K562 (cell line): ENCODE data around the gene BSPRY. TPM values are rescaled to one million over a fixed set of nuclear protein-coding genes. Genes with fewer than 3 reads are reported as not detected.

Experiments
- ATAC-seq: fragments of 200-7000 bp; cut with Tn5 transposase; 3 replicates; pipeline ENCODE4 v1.9.1; 2020; ENCODE audit warnings: moderate library complexity
- BruUV-seq: library from RNA; stranded (reverse); fragments of 400-500 nt; replicated peaks from 2 replicates; lab custom pipeline; 2021; lab: Mats Ljungman, UMichigan
- CTCF ChIA-PET: fragments of 300-600 bp; formaldehyde crosslinking; extraction: SDS; loops from one replicate; lab custom pipeline; 2021; ENCODE audit warnings: low intra/inter-chr PET ratio; lab: Yijun Ruan, JAX
- POLR2A ChIA-PET: fragments of 300-600, 350-650 bp; sonication (Branson Sonifier 250); formaldehyde crosslinking; extraction: SDS; loops from one replicate; lab custom pipeline; 2021; ENCODE audit warnings: antibody characterized with exemption, inconsistent platforms; lab: Yijun Ruan, JAX
- DNase-seq, 4 experiments: peaks; one replicate each; pipeline versions ENCODE4 v3.0.0 to v3.0.0-alpha.2; 2011 to 2018; ENCODE audit warnings: low spot score in 3 of 4, mixed read lengths in 3 of 4; ENCODE audit errors: extremely low read depth in 1 of 4
- FAIRE-seq: peaks from 2 replicates; lab custom pipeline; 2011; peaks lifted over from hg19 to GRCh38; lab: Jason Lieb, UNC
- H2AFZ ChIP-seq: 2 replicates; pipeline ENCODE4 v1.6.0; 2011; ENCODE audit warnings: low read depth, low read length, control low read depth, inconsistent platforms
- H3K27ac ChIP-seq: fragments of 200-600 bp; 3 replicates; pipeline ENCODE4 v1.8.0; 2011; ENCODE audit warnings: low read depth, mild to moderate bottlenecking, control low read depth, inconsistent platforms, low read length, moderate library complexity, mixed read lengths; ENCODE audit errors: extremely low read depth
- H3K27me3 ChIP-seq, 2 experiments: fragments of 300-600 bp in 1 of 2; 2 replicates in 1 of 2; 3 replicates in 1 of 2; pipeline versions ENCODE4 v1.6.0 to v1.8.0; 2011; ENCODE audit warnings: inconsistent platforms in 2 of 2, low read length in 2 of 2, mild to moderate bottlenecking in 1 of 2, mixed read lengths in 1 of 2, moderate library complexity in 1 of 2; ENCODE audit not compliant: control insufficient read depth in 2 of 2, insufficient read depth in 2 of 2
- H3K36me3 ChIP-seq: fragments of 300-600 bp; 3 replicates; pipeline ENCODE4 v1.8.0; 2011; ENCODE audit warnings: mild to moderate bottlenecking, low read length, inconsistent platforms; ENCODE audit not compliant: control insufficient read depth, insufficient read depth
- H3K4me1 ChIP-seq, 2 experiments: fragments of 200-600 bp in 1 of 2; replicated peaks in 1 of 2; 2 replicates in 1 of 2; 3 replicates in 1 of 2; pipeline versions ENCODE4 v1.5.1 to v1.8.0; 2011; ENCODE audit warnings: inconsistent platforms in 2 of 2, low read length in 2 of 2, mild to moderate bottlenecking in 1 of 2, mixed read lengths in 1 of 2, moderate library complexity in 1 of 2; ENCODE audit not compliant: control insufficient read depth in 2 of 2, insufficient read depth in 2 of 2
- H3K4me2 ChIP-seq: 2 replicates; pipeline ENCODE4 v1.6.1; 2011; ENCODE audit warnings: low read length, control low read depth, inconsistent platforms, mixed read lengths; ENCODE audit not compliant: insufficient read depth
- H3K4me3 ChIP-seq: fragments of 200-600 bp; sonication (generic), shearing (Covaris generic); 2 replicates; pipeline ENCODE4 v1.5.1; 2016; ENCODE audit warnings: control low read depth, inconsistent platforms
- H3K79me2 ChIP-seq: fragments of 200-600 bp; 3 replicates; pipeline ENCODE4 v1.8.0; 2011; ENCODE audit warnings: low read length, inconsistent platforms; ENCODE audit not compliant: control insufficient read depth, insufficient read depth
- H3K9ac ChIP-seq, 2 experiments: 2 replicates each; pipeline versions ENCODE4 v1.6.0 to v1.6.1; 2011; ENCODE audit warnings: low read depth in 2 of 2, low read length in 2 of 2, control low read depth in 1 of 2, inconsistent platforms in 1 of 2, mild to moderate bottlenecking in 1 of 2, mixed read lengths in 1 of 2; ENCODE audit not compliant: insufficient read depth in 1 of 2
- H3K9me1 ChIP-seq: one replicate; pipeline ENCODE4 v1.6.0; 2011; ENCODE audit warnings: inconsistent platforms, mild to moderate bottlenecking, low read length, moderate library complexity; ENCODE audit not compliant: control insufficient read depth, insufficient read depth
- H3K9me3 ChIP-seq: replicated peaks from 2 replicates; pipeline ENCODE4 v1.5.1; 2011; ENCODE audit warnings: low read depth, low read length, inconsistent platforms; ENCODE audit not compliant: control insufficient read depth, insufficient read depth
- H4K20me1 ChIP-seq: replicated peaks from 2 replicates; pipeline ENCODE4 v1.6.1; 2011; ENCODE audit warnings: low read length, inconsistent platforms, mixed read lengths; ENCODE audit not compliant: control insufficient read depth, insufficient read depth
- DIDO1 ChIP-seq: fragments of 450-650 bp; IDR thresholded peaks from 2 replicates; pipeline ENCODE4 v1.6.1; 2016; ENCODE audit warnings: low read depth, missing biosample characterization, missing genetic modification characterization
- FOXM1 ChIP-seq, 2 experiments: fragments of 450-650 bp in 1 of 2; sonication (generic) in 1 of 2; formaldehyde crosslinking in 1 of 2; IDR thresholded peaks; 2 replicates each; pipeline versions ENCODE4 v1.6.1 to v1.9.0; 2017 to 2022; ENCODE audit warnings: low read depth in 2 of 2, mild to moderate bottlenecking in 2 of 2, missing genetic modification reagents in 1 of 2, moderate library complexity in 1 of 2
- HDAC3 ChIP-seq: fragments of 450-650 bp; IDR thresholded peaks from 2 replicates; pipeline ENCODE4 v1.6.1; 2018; ENCODE audit warnings: borderline replicate concordance, mild to moderate bottlenecking, moderate library complexity; ENCODE audit not compliant: partially characterized antibody
- ZNF584 ChIP-seq: fragments of 200-800 bp; sonication (Bioruptor generic); IDR thresholded peaks from 2 replicates; pipeline ENCODE4 v1.6.1; 2016; ENCODE audit warnings: low read depth, mild to moderate bottlenecking, missing genetic modification characterization, missing compliant biosample characterization
- ZNF76 ChIP-seq: fragments of 250-450 bp; sonication (Bioruptor Pico); IDR thresholded peaks from 2 replicates; pipeline ENCODE4 v1.4.0; 2020; ENCODE audit warnings: mild to moderate bottlenecking, moderate library complexity, borderline replicate concordance
- ZNF79 ChIP-seq: fragments of 250-450 bp; sonication (Bioruptor Pico); IDR thresholded peaks from 2 replicates; pipeline ENCODE4 v1.4.0; 2020; ENCODE audit warnings: low read depth, mild to moderate bottlenecking, moderate library complexity
- WGBS: fragments of 100-300 bp; shearing (Covaris generic); methylation state at CpG from one replicate; pipeline ENCODE4 v1.1.6; 2016; ENCODE audit warnings: low coverage, mixed read lengths; ENCODE audit not compliant: insufficient coverage; ENCODE audit errors: missing lambda C conversion rate; 5-methylcytosine and 5-hydroxymethylcytosine counted together
- in situ Hi-C: fragments of 300-500 bp; cut with MboI; formaldehyde crosslinking; loops from 4 replicates; pipeline ENCODE4 v1.15.0; 2018; ENCODE audit warnings: inconsistent platforms, mixed read lengths
- intact Hi-C: fragments of 100-400 bp; cut with micrococcal nuclease; formaldehyde crosslinking; loops from 2 replicates; pipeline ENCODE4 v1.14.2; 2022
- polyA plus RNA-seq, 8 experiments: library from polyadenylated mRNA; depleted of rRNA in 4 of 8; stranded (reverse) in 5 of 8; unstranded in 3 of 8; fragments of >200 nt; fragmentation: Nextera tagmentation in 2 of 8; fragmentation: Illumina TruSeq in 1 of 8; extraction: Ambion mirVana in 2 of 8; extraction: Trizol in 1 of 8; gene quantifications; 2 replicates each; pipeline versions ENCODE4 v1.2.1 to v1.2.3, GENCODE V29; 2011 to 2014; ENCODE audit warnings: inconsistent platforms in 1 of 8, missing spikeins in 1 of 8
- total RNA-seq, 7 experiments: library from RNA; depleted of rRNA in 6 of 7; stranded (reverse); fragments of >200 nt in 6 of 7; fragmentation: Illumina TruSeq in 2 of 7; extraction: Trizol in 2 of 7; gene quantifications; 2 replicates each; pipeline versions ENCODE4 v1.2.1 to v1.2.3, GENCODE V29; 2011 to 2021; ENCODE audit warnings: low replicate concordance in 1 of 7
- TF ChIP-seq, protein P1 (sequence below): fragments of 200-400 bp; formaldehyde crosslinking; IDR thresholded peaks from 2 replicates; pipeline ENCODE4 v1.6.1; 2017; ENCODE audit warnings: mild to moderate bottlenecking, low read depth, low read length, moderate library complexity
- TF ChIP-seq, protein P2 (sequence below): sonication (generic); formaldehyde crosslinking; IDR thresholded peaks from 2 replicates; pipeline ENCODE4 v1.8.1; 2023; ENCODE audit warnings: mild to moderate bottlenecking, missing genetic modification reagents
- TF ChIP-seq, protein P3 (sequence below): fragments of 450-650 bp; IDR thresholded peaks from 2 replicates; pipeline ENCODE4 v1.6.1; 2018; ENCODE audit not compliant: partially characterized antibody

Gene BSPRY
- total and polyA plus RNA-seq, 9 of the 15 experiments (the other 6 are each of a cell fraction or from before 2014, with no cell fraction given), result 0.07 to 0.67 (median 0.18) TPM

DNA sequence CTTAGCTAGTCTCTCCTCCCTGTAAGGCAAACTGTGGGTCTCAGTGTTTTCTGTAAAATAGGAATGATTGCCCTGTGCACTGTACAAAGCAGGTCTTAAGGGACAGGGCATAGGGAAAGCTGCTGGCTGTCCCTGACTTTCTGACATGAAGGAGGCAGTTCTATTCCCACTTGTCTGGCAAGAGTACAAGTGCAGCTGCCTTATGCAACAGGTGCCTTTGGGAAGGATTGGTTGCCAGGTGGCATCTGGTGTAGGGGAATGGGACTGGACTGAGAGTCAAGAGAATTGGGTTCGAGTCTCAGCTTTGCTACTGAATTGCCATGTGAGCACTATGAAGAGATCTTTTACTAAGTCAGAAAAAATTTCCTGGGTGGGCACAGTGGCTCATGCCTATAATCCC lies 10.0 kb downstream of the BSPRY start:
- Histone ChIP-seq H3K4me3 (no peak overlapping the region), H3K36me3 (no peaks in the 10 kb centered on the region), H3K4me1 (peaks cover 16 to 20% of the 10 kb centered on the region in 2 experiments; a peak in 4 of 5 replicates), H3K9ac (no peak overlapping the region), H3K4me2 (no peak overlapping the region), H3K9me1 (no peaks in the 10 kb centered on the region), H3K9me3 (no peaks in the 10 kb centered on the region), H3K27me3 (0 out of 5 replicates have a peak, but pooled peaks cover 0 to 9% of the 10 kb centered on the region in 2 experiments), H3K27ac (no peak overlapping the region), H4K20me1 (0 out of 2 replicates have a peak, but pooled peaks cover 3% of the 10 kb centered on the region), H2AFZ (no peak overlapping the region), H3K79me2 (no peaks in the 10 kb centered on the region)
- no TSS peak for BruUV-seq
- no peak for DNase-seq
- ATAC-seq, result no peak
- CTCF ChIA-PET, result no interaction called here
- intact Hi-C loops, result loop anchor here (5.0 kb wide), 1 partner anchor 298 kb away; no protein-coding TSS in a partner anchor
- no peak for FAIRE-seq
- POLR2A ChIA-PET, result interaction anchor here (1.0 kb wide), 1 partner anchor 40 kb away, joined by 3 read pairs; no protein-coding TSS in a partner anchor
- in situ Hi-C loops, result no loop called here
- WGBS, result 6% methylated on average over 1 of the region's 1 CpG
- TF ChIP-seq ZNF76 (CRISPR knock-in tag) (no peak), HDAC3 (no peak), ZNF79 (CRISPR knock-in tag) (no peak), DIDO1 (tag) (no peak), FOXM1 (IDR thresholded peaks at IDR 0.05; ENCODE audit: low read depth) (no peak), FOXM1 (CRISPR knock-in tag; IDR thresholded peaks at IDR 0.05; ENCODE audit: low read depth) (no peak), ZNF584 (no peak)
- TF ChIP-seq, protein P1, sequence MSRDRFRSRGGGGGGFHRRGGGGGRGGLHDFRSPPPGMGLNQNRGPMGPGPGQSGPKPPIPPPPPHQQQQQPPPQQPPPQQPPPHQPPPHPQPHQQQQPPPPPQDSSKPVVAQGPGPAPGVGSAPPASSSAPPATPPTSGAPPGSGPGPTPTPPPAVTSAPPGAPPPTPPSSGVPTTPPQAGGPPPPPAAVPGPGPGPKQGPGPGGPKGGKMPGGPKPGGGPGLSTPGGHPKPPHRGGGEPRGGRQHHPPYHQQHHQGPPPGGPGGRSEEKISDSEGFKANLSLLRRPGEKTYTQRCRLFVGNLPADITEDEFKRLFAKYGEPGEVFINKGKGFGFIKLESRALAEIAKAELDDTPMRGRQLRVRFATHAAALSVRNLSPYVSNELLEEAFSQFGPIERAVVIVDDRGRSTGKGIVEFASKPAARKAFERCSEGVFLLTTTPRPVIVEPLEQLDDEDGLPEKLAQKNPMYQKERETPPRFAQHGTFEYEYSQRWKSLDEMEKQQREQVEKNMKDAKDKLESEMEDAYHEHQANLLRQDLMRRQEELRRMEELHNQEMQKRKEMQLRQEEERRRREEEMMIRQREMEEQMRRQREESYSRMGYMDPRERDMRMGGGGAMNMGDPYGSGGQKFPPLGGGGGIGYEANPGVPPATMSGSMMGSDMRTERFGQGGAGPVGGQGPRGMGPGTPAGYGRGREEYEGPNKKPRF, result no peak
- TF ChIP-seq, protein P2, sequence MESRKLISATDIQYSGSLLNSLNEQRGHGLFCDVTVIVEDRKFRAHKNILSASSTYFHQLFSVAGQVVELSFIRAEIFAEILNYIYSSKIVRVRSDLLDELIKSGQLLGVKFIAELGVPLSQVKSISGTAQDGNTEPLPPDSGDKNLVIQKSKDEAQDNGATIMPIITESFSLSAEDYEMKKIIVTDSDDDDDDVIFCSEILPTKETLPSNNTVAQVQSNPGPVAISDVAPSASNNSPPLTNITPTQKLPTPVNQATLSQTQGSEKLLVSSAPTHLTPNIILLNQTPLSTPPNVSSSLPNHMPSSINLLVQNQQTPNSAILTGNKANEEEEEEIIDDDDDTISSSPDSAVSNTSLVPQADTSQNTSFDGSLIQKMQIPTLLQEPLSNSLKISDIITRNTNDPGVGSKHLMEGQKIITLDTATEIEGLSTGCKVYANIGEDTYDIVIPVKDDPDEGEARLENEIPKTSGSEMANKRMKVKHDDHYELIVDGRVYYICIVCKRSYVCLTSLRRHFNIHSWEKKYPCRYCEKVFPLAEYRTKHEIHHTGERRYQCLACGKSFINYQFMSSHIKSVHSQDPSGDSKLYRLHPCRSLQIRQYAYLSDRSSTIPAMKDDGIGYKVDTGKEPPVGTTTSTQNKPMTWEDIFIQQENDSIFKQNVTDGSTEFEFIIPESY (CRISPR knock-in tag), result no peak
- TF ChIP-seq, protein P3, sequence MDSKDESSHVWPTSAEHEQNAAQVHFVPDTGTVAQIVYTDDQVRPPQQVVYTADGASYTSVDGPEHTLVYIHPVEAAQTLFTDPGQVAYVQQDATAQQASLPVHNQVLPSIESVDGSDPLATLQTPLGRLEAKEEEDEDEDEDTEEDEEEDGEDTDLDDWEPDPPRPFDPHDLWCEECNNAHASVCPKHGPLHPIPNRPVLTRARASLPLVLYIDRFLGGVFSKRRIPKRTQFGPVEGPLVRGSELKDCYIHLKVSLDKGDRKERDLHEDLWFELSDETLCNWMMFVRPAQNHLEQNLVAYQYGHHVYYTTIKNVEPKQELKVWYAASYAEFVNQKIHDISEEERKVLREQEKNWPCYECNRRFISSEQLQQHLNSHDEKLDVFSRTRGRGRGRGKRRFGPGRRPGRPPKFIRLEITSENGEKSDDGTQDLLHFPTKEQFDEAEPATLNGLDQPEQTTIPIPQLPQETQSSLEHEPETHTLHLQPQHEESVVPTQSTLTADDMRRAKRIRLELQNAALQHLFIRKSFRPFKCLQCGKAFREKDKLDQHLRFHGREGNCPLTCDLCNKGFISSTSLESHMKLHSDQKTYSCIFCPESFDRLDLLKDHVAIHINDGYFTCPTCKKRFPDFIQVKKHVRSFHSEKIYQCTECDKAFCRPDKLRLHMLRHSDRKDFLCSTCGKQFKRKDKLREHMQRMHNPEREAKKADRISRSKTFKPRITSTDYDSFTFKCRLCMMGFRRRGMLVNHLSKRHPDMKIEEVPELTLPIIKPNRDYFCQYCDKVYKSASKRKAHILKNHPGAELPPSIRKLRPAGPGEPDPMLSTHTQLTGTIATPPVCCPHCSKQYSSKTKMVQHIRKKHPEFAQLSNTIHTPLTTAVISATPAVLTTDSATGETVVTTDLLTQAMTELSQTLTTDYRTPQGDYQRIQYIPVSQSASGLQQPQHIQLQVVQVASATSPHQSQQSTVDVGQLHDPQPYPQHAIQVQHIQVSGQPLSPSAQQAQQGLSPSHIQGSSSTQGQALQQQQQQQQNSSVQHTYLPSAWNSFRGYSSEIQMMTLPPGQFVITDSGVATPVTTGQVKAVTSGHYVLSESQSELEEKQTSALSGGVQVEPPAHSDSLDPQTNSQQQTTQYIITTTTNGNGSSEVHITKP, result no peak
